HG03521 (cell line): ENCODE data around the gene DCC.

Experiments
- ATAC-seq: cut with Tn5 transposase; IDR thresholded peaks from one replicate; pipeline ENCODE4 v1.9.1; 2021; ENCODE audit warnings: mild to moderate bottlenecking, moderate library complexity; ENCODE audit not compliant: unreplicated experiment

Gene DCC

GRCh38 chr18:53322163-53322562, 982.2 kb downstream of the DCC start:
- no peak for ATAC-seq

GRCh38 chr18:53324353-53324752, 984.4 kb downstream of the DCC start:
- no peak for ATAC-seq

GRCh38 chr18:53360501-53361443, 1020.8 kb downstream of the DCC start:
- no peak for ATAC-seq

GRCh38 chr18:53375621-53376020, 1035.6 kb downstream of the DCC start:
- no peak for ATAC-seq

- no peak for ATAC-seq
Observed at GRCh38 chr18:53380063-53380639, 1040.2 kb downstream of the DCC start.

GRCh38 chr18:53382870-53383269, 1042.9 kb downstream of the DCC start:
- ATAC-seq, result no peak

- ATAC-seq, result no peak
Observed at GRCh38 chr18:53385889-53386288, 1045.9 kb downstream of the DCC start.

GRCh38 chr18:53387581-53387980, 1047.6 kb downstream of the DCC start:
- no peak for ATAC-seq

- no peak for ATAC-seq
Observed at GRCh38 chr18:53402670-53403069, 1062.7 kb downstream of the DCC start.

GRCh38 chr18:53408271-53408670, 1068.3 kb downstream of the DCC start:
- ATAC-seq, result no peak

- ATAC-seq, result no peak
Observed at GRCh38 chr18:53411511-53411910, 1071.5 kb downstream of the DCC start.

- no peak for ATAC-seq
Observed at GRCh38 chr18:53417003-53417402, 1077.0 kb downstream of the DCC start.

GRCh38 chr18:53421869-53422268, 1081.9 kb downstream of the DCC start:
- ATAC-seq, result no peak

- no peak for ATAC-seq
Observed at GRCh38 chr18:53422896-53423295, 1082.9 kb downstream of the DCC start.

- ATAC-seq, result no peak
Observed at GRCh38 chr18:53426666-53427184, 1086.7 kb downstream of the DCC start.

GRCh38 chr18:53441761-53442414, 1101.9 kb downstream of the DCC start:
- ATAC-seq, result no peak

- ATAC-seq, result no peak
Observed at GRCh38 chr18:53442415-53442783, 1102.4 kb downstream of the DCC start.

- no peak for ATAC-seq
Observed at GRCh38 chr18:53443336-53443735, 1103.3 kb downstream of the DCC start.

GRCh38 chr18:53443831-53444230, 1103.8 kb downstream of the DCC start:
- ATAC-seq, result no peak

GRCh38 chr18:53451902-53452301, 1111.9 kb downstream of the DCC start:
- no peak for ATAC-seq

GRCh38 chr18:53457068-53457467, 1117.1 kb downstream of the DCC start:
- ATAC-seq, result no peak

GRCh38 chr18:53458268-53458667, 1118.3 kb downstream of the DCC start:
- ATAC-seq, result no peak
